ENCODE results near the gene ARHGAP30. TPM values are rescaled to one million over a fixed set of nuclear protein-coding genes. Genes with fewer than 3 reads are reported as not detected.

Gene ARHGAP30
- total RNA-seq, 1 donor from 2014 or later = 0.42 TPM

DNA sequence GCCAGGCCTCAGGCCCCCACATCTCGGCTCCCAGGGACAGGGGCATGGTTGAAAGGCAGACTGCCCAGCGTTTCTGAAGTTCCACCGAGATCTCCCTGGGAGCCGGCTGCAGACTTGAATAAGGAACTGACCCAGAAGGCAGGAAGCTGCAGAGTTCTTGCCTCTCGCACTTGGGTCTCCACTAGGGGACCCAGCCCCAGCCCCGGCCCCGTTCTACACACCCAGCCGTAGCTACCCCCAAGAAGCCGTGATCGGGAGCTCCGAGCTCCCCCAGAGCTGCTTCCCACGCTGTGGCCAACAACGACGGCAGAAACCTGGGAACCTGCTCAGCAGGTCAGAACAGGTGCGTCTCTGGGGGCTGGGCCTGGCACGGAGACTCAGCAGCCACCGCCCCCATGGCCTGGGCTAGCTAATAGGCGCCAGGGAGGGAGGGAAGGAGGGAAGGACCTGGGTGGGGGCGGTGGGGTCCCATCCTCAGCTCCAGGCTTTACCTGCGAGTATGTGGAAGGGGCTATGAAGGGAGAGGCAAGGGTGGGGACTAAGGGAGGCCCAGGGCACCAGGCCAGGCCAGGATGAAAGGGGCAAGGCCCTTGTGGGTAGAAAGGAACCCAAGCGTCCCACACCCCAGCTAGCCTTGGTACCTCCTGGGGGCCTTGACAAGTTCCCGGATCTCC is 19.7 kb upstream of the ARHGAP30 start, which contains the start of gene NECTIN4:
Gene NECTIN4, minus strand, starts transcription at position 308 of the 674 bp plus-strand sequence. Its CDS starts 262 bp downstream, at position 46.
- TF ChIP-seq, protein P1, sequence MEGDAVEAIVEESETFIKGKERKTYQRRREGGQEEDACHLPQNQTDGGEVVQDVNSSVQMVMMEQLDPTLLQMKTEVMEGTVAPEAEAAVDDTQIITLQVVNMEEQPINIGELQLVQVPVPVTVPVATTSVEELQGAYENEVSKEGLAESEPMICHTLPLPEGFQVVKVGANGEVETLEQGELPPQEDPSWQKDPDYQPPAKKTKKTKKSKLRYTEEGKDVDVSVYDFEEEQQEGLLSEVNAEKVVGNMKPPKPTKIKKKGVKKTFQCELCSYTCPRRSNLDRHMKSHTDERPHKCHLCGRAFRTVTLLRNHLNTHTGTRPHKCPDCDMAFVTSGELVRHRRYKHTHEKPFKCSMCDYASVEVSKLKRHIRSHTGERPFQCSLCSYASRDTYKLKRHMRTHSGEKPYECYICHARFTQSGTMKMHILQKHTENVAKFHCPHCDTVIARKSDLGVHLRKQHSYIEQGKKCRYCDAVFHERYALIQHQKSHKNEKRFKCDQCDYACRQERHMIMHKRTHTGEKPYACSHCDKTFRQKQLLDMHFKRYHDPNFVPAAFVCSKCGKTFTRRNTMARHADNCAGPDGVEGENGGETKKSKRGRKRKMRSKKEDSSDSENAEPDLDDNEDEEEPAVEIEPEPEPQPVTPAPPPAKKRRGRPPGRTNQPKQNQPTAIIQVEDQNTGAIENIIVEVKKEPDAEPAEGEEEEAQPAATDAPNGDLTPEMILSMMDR (IDR thresholded peaks at IDR 0.05; ENCODE audit: insufficient read depth, low read length, poor library complexity, severe bottlenecking) = no peak
- H3K27me3 ChIP-seq (ENCODE audit: control insufficient read depth, insufficient read depth, low read length) = no peaks in the 10 kb centered on the region
- no peak for DNase-seq (ENCODE audit: low read depth)
- no peak within 1 kb of the TSS for H3K4me3 ChIP-seq (ENCODE audit: low read depth, low read length)
- H3K36me3 ChIP-seq (ENCODE audit: control insufficient read depth, insufficient read depth, low read length) = no peaks in the 10 kb centered on the region

DNA sequence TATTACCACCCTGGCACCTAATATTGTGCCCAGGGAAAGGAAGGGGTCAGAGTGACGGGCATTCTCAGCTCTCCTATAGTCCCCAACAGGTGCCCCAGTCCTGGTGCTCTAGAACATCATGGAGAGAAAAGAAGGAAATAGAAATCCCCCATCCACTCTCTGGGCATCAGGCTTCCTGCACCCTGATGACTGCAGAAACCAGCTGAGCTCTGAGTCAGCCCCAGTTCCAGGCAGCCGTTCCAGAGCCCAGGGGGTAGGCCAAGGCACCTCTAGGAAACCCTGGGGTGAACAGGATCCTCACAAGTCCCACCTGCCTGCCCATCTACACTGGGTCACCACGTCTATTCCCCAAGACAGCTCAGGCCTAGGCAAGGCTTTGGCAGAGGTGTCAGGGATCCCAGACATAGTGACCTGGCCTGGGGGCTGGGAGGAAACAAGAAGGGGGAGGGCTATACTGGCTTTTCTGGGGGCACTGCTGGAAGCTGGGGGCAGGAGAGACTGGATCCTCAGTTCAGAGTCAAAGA is 19.0 kb upstream of the ARHGAP30 start:
- no peak for DNase-seq (ENCODE audit: low read depth)
- H3K36me3 ChIP-seq (ENCODE audit: control insufficient read depth, insufficient read depth, low read length) = no peaks in the 10 kb centered on the region
- TF ChIP-seq, protein P1 (IDR thresholded peaks at IDR 0.05; ENCODE audit: insufficient read depth, low read length, poor library complexity, severe bottlenecking) = no peak
- no peaks in the 10 kb centered on the region for H3K27me3 ChIP-seq (ENCODE audit: control insufficient read depth, insufficient read depth, low read length)
- H3K4me3 ChIP-seq (ENCODE audit: low read depth, low read length) = no peak overlapping the region

DNA sequence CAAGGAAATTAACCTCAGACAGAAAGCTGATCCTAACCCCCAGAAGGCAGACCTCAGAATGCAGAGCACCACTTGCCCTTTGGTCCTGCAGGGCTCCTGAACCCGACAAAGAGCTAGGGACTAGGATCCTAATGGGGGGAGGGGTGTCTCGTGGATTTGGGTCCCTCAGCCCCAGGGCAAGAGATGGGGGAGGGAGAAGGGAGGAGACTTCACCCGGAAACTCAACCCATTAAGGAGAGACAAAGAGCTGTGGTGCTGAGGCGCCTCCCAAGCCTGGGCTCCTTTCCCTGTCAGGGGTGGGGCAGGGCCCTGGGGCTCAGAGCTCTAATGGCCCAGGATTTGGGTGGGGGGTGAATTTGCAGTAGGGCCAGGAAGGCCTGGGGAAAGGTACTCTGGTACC is 16.8 kb upstream of the ARHGAP30 start:
- no peaks in the 10 kb centered on the region for H3K36me3 ChIP-seq (ENCODE audit: control insufficient read depth, insufficient read depth, low read length)
- H3K27me3 ChIP-seq (ENCODE audit: control insufficient read depth, insufficient read depth, low read length) = no peaks in the 10 kb centered on the region
- H3K4me3 ChIP-seq (ENCODE audit: low read depth, low read length) = no peak overlapping the region
- TF ChIP-seq, protein P1 (IDR thresholded peaks at IDR 0.05; ENCODE audit: insufficient read depth, low read length, poor library complexity, severe bottlenecking) = no peak
- DNase-seq (ENCODE audit: low read depth) = no peak

DNA sequence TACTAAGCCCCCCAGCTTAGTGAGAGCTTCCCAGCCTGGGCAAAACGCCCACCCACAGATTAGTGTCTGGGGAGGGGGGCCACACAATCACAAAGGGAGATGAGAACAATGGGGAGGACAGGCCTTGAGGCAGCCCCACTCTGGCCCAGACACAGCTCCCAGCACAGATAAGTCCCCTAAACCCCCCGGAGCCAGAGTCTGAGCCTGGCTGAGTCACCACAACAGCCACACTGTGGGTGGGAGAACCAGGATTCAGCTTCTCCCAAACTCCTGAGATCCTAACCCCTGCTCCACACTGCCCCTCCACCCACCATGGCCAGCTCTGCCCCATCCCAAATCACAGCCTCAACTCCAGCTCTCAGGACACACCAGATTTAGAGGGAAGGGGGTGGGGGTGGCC is 15.5 kb upstream of the ARHGAP30 start:
- Histone ChIP-seq H3K4me3 (ENCODE audit: low read depth, low read length) (no peak overlapping the region), H3K36me3 (ENCODE audit: control insufficient read depth, insufficient read depth, low read length) (no peaks in the 10 kb centered on the region), H3K27me3 (ENCODE audit: control insufficient read depth, insufficient read depth, low read length) (no peaks in the 10 kb centered on the region)
- DNase-seq (ENCODE audit: low read depth) = no peak
- TF ChIP-seq, protein P1 (IDR thresholded peaks at IDR 0.05; ENCODE audit: insufficient read depth, low read length, poor library complexity, severe bottlenecking) = no peak

DNA sequence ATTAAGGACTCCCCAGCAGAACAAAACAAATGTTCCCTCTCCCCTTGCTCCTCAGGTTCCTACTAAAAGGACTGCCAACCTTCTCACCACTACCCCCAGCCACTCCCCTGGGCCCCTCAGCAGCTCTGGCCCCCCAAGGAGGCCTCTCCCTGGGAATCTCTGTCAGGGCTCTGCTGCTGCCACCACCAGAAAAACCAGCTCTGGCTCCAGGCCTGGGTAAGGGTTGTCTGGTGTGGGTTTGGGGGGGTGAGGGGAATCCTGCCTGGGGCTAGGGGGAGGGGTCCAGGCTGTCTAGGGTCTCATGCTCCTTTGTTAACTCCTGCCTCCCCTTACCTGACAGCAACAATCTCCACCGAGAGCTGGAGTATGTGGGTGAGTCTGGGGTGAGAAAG is 14.9 kb upstream of the ARHGAP30 start:
- Histone ChIP-seq H3K4me3 (ENCODE audit: low read depth, low read length) (no peak overlapping the region), H3K36me3 (ENCODE audit: control insufficient read depth, insufficient read depth, low read length) (no peaks in the 10 kb centered on the region), H3K27me3 (ENCODE audit: control insufficient read depth, insufficient read depth, low read length) (peaks cover under 1% of the 10 kb centered on the region)
- TF ChIP-seq, protein P1 (IDR thresholded peaks at IDR 0.05; ENCODE audit: insufficient read depth, low read length, poor library complexity, severe bottlenecking) = no peak
- DNase-seq (ENCODE audit: low read depth) = no peak

Measured in kidney epithelial cell (primary cell).